MCF 10A (cell line): ENCODE data around the gene UVRAG. TPM values are rescaled to one million over a fixed set of nuclear protein-coding genes. Genes with fewer than 3 reads are reported as not detected.

Experiments used
- BruUV-seq: library from RNA; stranded (reverse); fragments of 400-500 nt; replicated peaks from 2 replicates; lab custom pipeline; 2021; lab: Mats Ljungman, UMichigan
- CTCF ChIA-PET: fragments of 300-600 bp; sonication (Branson Sonifier 250); formaldehyde crosslinking; extraction: SDS; loops from one replicate; lab custom pipeline; 2021; ENCODE audit warnings: antibody characterized with exemption, inconsistent platforms; lab: Yijun Ruan, JAX
- POLR2A ChIA-PET: fragments of 300-600, 350-650 bp; sonication (Branson Sonifier 250); formaldehyde crosslinking; extraction: SDS; loops from one replicate; lab custom pipeline; 2020; ENCODE audit warnings: antibody characterized with exemption, inconsistent platforms; lab: Yijun Ruan, JAX
- DNase-seq: peaks from one replicate; pipeline ENCODE4 v3.0.0-alpha.2; 2018; ENCODE audit not compliant: unreplicated experiment
- H3K27ac Mint-ChIP-seq: one replicate; pipeline ENCODE4 v1.8.0; 2022; ENCODE audit warnings: mild to moderate bottlenecking, low read depth, mixed read lengths; ENCODE audit not compliant: unreplicated experiment
- H3K27me3 Mint-ChIP-seq: one replicate; pipeline ENCODE4 v1.8.0; 2022; ENCODE audit warnings: mixed read lengths; ENCODE audit not compliant: insufficient read depth, unreplicated experiment
- H3K36me3 Mint-ChIP-seq: one replicate; pipeline ENCODE4 v1.8.0; 2022; ENCODE audit warnings: mild to moderate bottlenecking, moderate library complexity, mixed read lengths; ENCODE audit not compliant: insufficient read depth, unreplicated experiment
- H3K4me1 Mint-ChIP-seq: one replicate; pipeline ENCODE4 v1.8.0; 2022; ENCODE audit warnings: mixed read lengths; ENCODE audit not compliant: insufficient read depth, unreplicated experiment
- H3K4me3 Mint-ChIP-seq: one replicate; pipeline ENCODE4 v1.8.0; 2022; ENCODE audit warnings: mild to moderate bottlenecking, moderate library complexity, mixed read lengths; ENCODE audit not compliant: unreplicated experiment
- H3K9me3 Mint-ChIP-seq: one replicate; pipeline ENCODE4 v1.8.0; 2022; ENCODE audit warnings: mixed read lengths; ENCODE audit not compliant: unreplicated experiment
- CTCF ChIP-seq: fragments of 200-600 bp; IDR thresholded peaks from one replicate; pipeline ENCODE4 v1.8.0; 2022; ENCODE audit warnings: antibody characterized with exemption, mild to moderate bottlenecking; ENCODE audit not compliant: unreplicated experiment
- intact Hi-C: fragments of 100-400 bp; cut with micrococcal nuclease; formaldehyde crosslinking; loops from 2 replicates; pipeline ENCODE4 v1.14.1; 2022
- total RNA-seq: library from RNA; stranded (reverse); gene quantifications from 2 replicates; pipeline ENCODE4 v1.2.3, GENCODE V29; 2022

Gene UVRAG
- total RNA-seq, 1 experiment from 2014 or later = 12.4 TPM

GRCh38 chr11:75802021-75802912, 12.7 kb upstream of the UVRAG start:
- no peak for TF ChIP-seq CTCF
- no peaks in the 10 kb centered on the region for H3K4me1 Mint-ChIP-seq
- no peaks in the 10 kb centered on the region for H3K27me3 Mint-ChIP-seq
- intact Hi-C loops = no loop called here
- POLR2A ChIA-PET = interaction anchor here (0.7 to 1.6 kb wide), 4 partner anchors 12 to 65 kb away, joined by 3 read pairs; no protein-coding TSS in a partner anchor
- H3K9me3 Mint-ChIP-seq = no peaks in the 10 kb centered on the region
- H3K27ac Mint-ChIP-seq = no peak overlapping the region
- H3K4me3 Mint-ChIP-seq = no peak overlapping the region
- DNase-seq = no peak
- CTCF ChIA-PET = interaction anchor here (0.6 to 4.3 kb wide), 34 partner anchors 8 to 516 kb away, joined by 3 to 73 read pairs (median 4); no protein-coding TSS in a partner anchor
- BruUV-seq = no TSS peak
- peaks cover 12% of the 10 kb centered on the region for H3K36me3 Mint-ChIP-seq

- H3K9me3 Mint-ChIP-seq = no peaks in the 10 kb centered on the region
- intact Hi-C loops = loop anchor here (1.0 kb wide), 5 partner anchors 64 to 515 kb away; no protein-coding TSS in a partner anchor
- H3K27me3 Mint-ChIP-seq = no peaks in the 10 kb centered on the region
- TF ChIP-seq CTCF = peak; percentile 79
- H3K4me3 Mint-ChIP-seq = no peak overlapping the region
- peak; percentile 76 for DNase-seq
- H3K27ac Mint-ChIP-seq = no peak overlapping the region
- no peaks in the 10 kb centered on the region for H3K4me1 Mint-ChIP-seq
- peaks cover 12% of the 10 kb centered on the region for H3K36me3 Mint-ChIP-seq
- BruUV-seq = no TSS peak
- POLR2A ChIA-PET = interaction anchor here (0.7 to 1.6 kb wide), 5 partner anchors 11 to 64 kb away, joined by 3 read pairs; no protein-coding TSS in a partner anchor
- CTCF ChIA-PET = interaction anchor here (0.5 to 4.3 kb wide), 33 partner anchors 9 to 774 kb away, joined by 3 to 73 read pairs (median 4); no protein-coding TSS in a partner anchor
These were observed 11.8 kb upstream of the UVRAG start for GRCh38 chr11:75802913-75803820.

- H3K4me3 Mint-ChIP-seq = no peak overlapping the region
- peaks cover 11% of the 10 kb centered on the region for H3K4me1 Mint-ChIP-seq
- DNase-seq = no peak
- POLR2A ChIA-PET = no interaction called here
- no peak for TF ChIP-seq CTCF
- BruUV-seq = no TSS peak
- intact Hi-C loops = no loop called here
- H3K9me3 Mint-ChIP-seq = no peaks in the 10 kb centered on the region
- peaks cover 6% of the 10 kb centered on the region for H3K36me3 Mint-ChIP-seq
- no peak overlapping the region for H3K27ac Mint-ChIP-seq
- CTCF ChIA-PET = interaction anchor here (1.0 to 1.6 kb wide), 2 partner anchors 57 to 58 kb away, joined by 3 to 4 read pairs; no protein-coding TSS in a partner anchor
- no peaks in the 10 kb centered on the region for H3K27me3 Mint-ChIP-seq
These were observed 5.9 kb upstream of the UVRAG start for GRCh38 chr11:75809111-75809510.
